Activated CD8-positive, alpha-beta memory T cell treated with anti-CD3 and anti-CD28 coated beads for 48 hours (primary cell): ENCODE data around the gene TMPRSS15.

ENCODE experiments used
- DNase-seq, 3 experiments: peaks; one replicate each; pipeline ENCODE4 v3.0.0-alpha.2; 2020; ENCODE audit warnings: low read depth in 2 of 3, low spot score in 2 of 3

TMPRSS15 gene

GRCh38 chr21:18245464-18245967 lies 158.1 kb downstream of the TMPRSS15 start:
- no peak for DNase-seq

- DNase-seq = no peak
Observed at GRCh38 chr21:18244671-18245463, 158.7 kb downstream of the TMPRSS15 start, which contains the start of gene CHODL. TSS of gene CHODL (plus strand) at chr21:18244833. CDS start at chr21:18245224, 391 bp downstream.

- DNase-seq = no peak
Observed at GRCh38 chr21:18235545-18235944, 168.0 kb downstream of the TMPRSS15 start.

- DNase-seq = no peak
Observed at GRCh38 chr21:18228060-18228739, 175.4 kb downstream of the TMPRSS15 start.

- no peak for DNase-seq
Observed at GRCh38 chr21:18222346-18222745, 181.2 kb downstream of the TMPRSS15 start.

- DNase-seq = no peak
Observed at GRCh38 chr21:18220498-18220897, 183.1 kb downstream of the TMPRSS15 start.
